Neural cell (in vitro differentiated cells): ENCODE data around the gene IDH1.

Experiments used
- EP300 ChIP-seq: fragments of 450-650 bp; conservative IDR thresholded peaks from 2 replicates; pipeline ENCODE4 v1.6.1; 2014; ENCODE audit warnings: antibody characterized with exemption, mild to moderate bottlenecking, moderate library complexity; ENCODE audit not compliant: poor library complexity, severe bottlenecking
- EZH2 ChIP-seq: fragments of 200-600, 300-800 bp; shearing (Covaris generic), sonication (generic); IDR thresholded peaks from 2 replicates; pipeline ENCODE4 v1.6.1; 2014; ENCODE audit warnings: antibody characterized with exemption, low read length, borderline replicate concordance, mild to moderate bottlenecking; ENCODE audit not compliant: insufficient read depth, poor library complexity, severe bottlenecking
- MXI1 ChIP-seq: fragments of 450-650 bp; conservative IDR thresholded peaks from 2 replicates; pipeline ENCODE4 v1.6.1; 2014; ENCODE audit warnings: antibody characterized with exemption, mild to moderate bottlenecking; ENCODE audit not compliant: poor library complexity, severe bottlenecking
- POLR2AphosphoS5 ChIP-seq: IDR thresholded peaks from 2 replicates; pipeline ENCODE4 v1.6.1; 2012
- RAD21 ChIP-seq: fragments of 450-650 bp; conservative IDR thresholded peaks from 2 replicates; pipeline ENCODE4 v1.6.1; 2014; ENCODE audit warnings: antibody characterized with exemption, mild to moderate bottlenecking, moderate library complexity
- SMC3 ChIP-seq: fragments of 450-650 bp; conservative IDR thresholded peaks from 2 replicates; pipeline ENCODE4 v1.6.1; 2014; ENCODE audit warnings: antibody characterized with exemption, mild to moderate bottlenecking, moderate library complexity; ENCODE audit not compliant: poor library complexity
- TF ChIP-seq, protein P1 (sequence below): fragments of 450-650 bp; IDR thresholded peaks from 2 replicates; pipeline ENCODE4 v1.5.1; 2014; ENCODE audit warnings: antibody characterized with exemption, mild to moderate bottlenecking, moderate library complexity; ENCODE audit not compliant: poor library complexity, severe bottlenecking

DNA sequence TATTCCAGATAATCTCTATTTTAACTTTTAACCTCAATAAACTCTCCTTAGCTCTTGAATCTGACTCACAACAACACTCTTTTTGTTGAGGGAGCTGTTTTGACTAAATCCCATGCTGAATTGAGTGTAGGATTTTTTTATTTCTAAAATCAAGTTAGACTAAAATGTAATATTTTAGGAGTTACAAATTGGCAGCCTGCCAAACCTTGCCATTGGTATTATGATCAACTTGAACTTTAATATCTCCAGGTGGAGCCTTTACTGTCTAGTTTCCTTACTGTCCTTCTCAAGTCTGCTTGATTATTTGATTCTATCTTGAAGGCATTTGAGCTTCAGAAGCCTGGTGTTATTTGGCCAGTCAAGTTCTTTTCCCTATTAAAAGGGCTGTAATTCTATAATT lies 19.9 kb upstream of the IDH1 start:
- TF ChIP-seq, protein P1, sequence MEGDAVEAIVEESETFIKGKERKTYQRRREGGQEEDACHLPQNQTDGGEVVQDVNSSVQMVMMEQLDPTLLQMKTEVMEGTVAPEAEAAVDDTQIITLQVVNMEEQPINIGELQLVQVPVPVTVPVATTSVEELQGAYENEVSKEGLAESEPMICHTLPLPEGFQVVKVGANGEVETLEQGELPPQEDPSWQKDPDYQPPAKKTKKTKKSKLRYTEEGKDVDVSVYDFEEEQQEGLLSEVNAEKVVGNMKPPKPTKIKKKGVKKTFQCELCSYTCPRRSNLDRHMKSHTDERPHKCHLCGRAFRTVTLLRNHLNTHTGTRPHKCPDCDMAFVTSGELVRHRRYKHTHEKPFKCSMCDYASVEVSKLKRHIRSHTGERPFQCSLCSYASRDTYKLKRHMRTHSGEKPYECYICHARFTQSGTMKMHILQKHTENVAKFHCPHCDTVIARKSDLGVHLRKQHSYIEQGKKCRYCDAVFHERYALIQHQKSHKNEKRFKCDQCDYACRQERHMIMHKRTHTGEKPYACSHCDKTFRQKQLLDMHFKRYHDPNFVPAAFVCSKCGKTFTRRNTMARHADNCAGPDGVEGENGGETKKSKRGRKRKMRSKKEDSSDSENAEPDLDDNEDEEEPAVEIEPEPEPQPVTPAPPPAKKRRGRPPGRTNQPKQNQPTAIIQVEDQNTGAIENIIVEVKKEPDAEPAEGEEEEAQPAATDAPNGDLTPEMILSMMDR = no peak
- TF ChIP-seq POLR2AphosphoS5 (no peak), RAD21 (no peak), MXI1 (no peak), EZH2 (no peak), EP300 (no peak), SMC3 (no peak)
